ENCODE data around the gene TUT4. TPM values are rescaled to one million over a fixed set of nuclear protein-coding genes. Genes with fewer than 3 reads are reported as not detected.

The TUT4 gene
- total RNA-seq, 2 donors from 2014 or later, result 35.8 to 39.8 TPM

GRCh38 chr1:52544665-52545525, 8.0 kb downstream of the TUT4 start:
- DNase-seq (ENCODE audit: low spot score), result no peak

GRCh38 chr1:52542085-52542688, 10.7 kb downstream of the TUT4 start:
- intact Hi-C loops (cut with DNase I), result no loop called here
- DNase-seq (ENCODE audit: low spot score), result no peak

More at GRCh38 chr1:52544665-52545525, 8.0 kb downstream of the TUT4 start:
- intact Hi-C loops (cut with DNase I), result no loop called here

- intact Hi-C loops (cut with DNase I), result no loop called here
- DNase-seq (ENCODE audit: low spot score), result no peak
Observed at GRCh38 chr1:52534928-52535764, 17.7 kb downstream of the TUT4 start.

GRCh38 chr1:52533713-52534112, 19.2 kb downstream of the TUT4 start:
- intact Hi-C loops (cut with DNase I), result no loop called here
- DNase-seq (ENCODE audit: low spot score), result no peak

- no peak for DNase-seq (ENCODE audit: low spot score)
- intact Hi-C loops (cut with DNase I), result no loop called here
Observed at GRCh38 chr1:52532731-52533327, 20.1 kb downstream of the TUT4 start.

GRCh38 chr1:52532247-52532646, 20.6 kb downstream of the TUT4 start:
- intact Hi-C loops (cut with DNase I), result no loop called here
- no peak for DNase-seq (ENCODE audit: low spot score)

GRCh38 chr1:52531249-52531872, 21.5 kb downstream of the TUT4 start:
- no peak for DNase-seq (ENCODE audit: low spot score)

GRCh38 chr1:52530563-52531144, 22.2 kb downstream of the TUT4 start:
- DNase-seq (ENCODE audit: low spot score), result peak; percentile 44

More at GRCh38 chr1:52531249-52531872, 21.5 kb downstream of the TUT4 start:
- intact Hi-C loops (cut with DNase I), result no loop called here

GRCh38 chr1:52523376-52523775, 29.5 kb downstream of the TUT4 start:
- DNase-seq (ENCODE audit: low spot score), result no peak
- intact Hi-C loops (cut with DNase I), result no loop called here

More at GRCh38 chr1:52530563-52531144, 22.2 kb downstream of the TUT4 start:
- intact Hi-C loops (cut with DNase I), result no loop called here

- no peak for DNase-seq (ENCODE audit: low spot score)
- intact Hi-C loops (cut with DNase I), result no loop called here
Observed at GRCh38 chr1:52520148-52520547, 32.7 kb downstream of the TUT4 start.

GRCh38 chr1:52518962-52519361, 33.9 kb downstream of the TUT4 start:
- DNase-seq (ENCODE audit: low spot score), result no peak
- intact Hi-C loops (cut with DNase I), result no loop called here

- intact Hi-C loops (cut with DNase I), result no loop called here
- no peak for DNase-seq (ENCODE audit: low spot score)
Observed at GRCh38 chr1:52511851-52512615, 40.9 kb downstream of the TUT4 start.

GRCh38 chr1:52511439-52511838, 41.5 kb downstream of the TUT4 start:
- DNase-seq (ENCODE audit: low spot score), result no peak
- intact Hi-C loops (cut with DNase I), result no loop called here

GRCh38 chr1:52506920-52507546, 45.9 kb downstream of the TUT4 start:
- intact Hi-C loops (cut with DNase I), result no loop called here
- DNase-seq (ENCODE audit: low spot score), result no peak

- DNase-seq (ENCODE audit: low spot score), result no peak
- intact Hi-C loops (cut with DNase I), result no loop called here
Observed at GRCh38 chr1:52506349-52506748, 46.5 kb downstream of the TUT4 start.

- intact Hi-C loops (cut with DNase I), result no loop called here
- no peak for DNase-seq (ENCODE audit: low spot score)
Observed at GRCh38 chr1:52504720-52505119, 48.2 kb downstream of the TUT4 start.

- intact Hi-C loops (cut with DNase I), result no loop called here
- no peak for DNase-seq (ENCODE audit: low spot score)
Observed at GRCh38 chr1:52503706-52504105, 49.2 kb downstream of the TUT4 start.

GRCh38 chr1:52502789-52503188, 50.1 kb downstream of the TUT4 start:
- no peak for DNase-seq (ENCODE audit: low spot score)
- intact Hi-C loops (cut with DNase I), result no loop called here

Data from posterior vena cava (tissue), 2 donors.